Peyer's patch (tissue), 4 donors: Measurements from ENCODE around the gene EHD2. TPM values are rescaled to one million over a fixed set of nuclear protein-coding genes. Genes with fewer than 3 reads are reported as not detected.
"Not testable (repeated sequence)": the region's sequence is repeated elsewhere in the genome, so short reads cannot be mapped to it uniquely, and the experiment has no call there.

Source experiments
- DNase-seq, 3 donors: peaks; one replicate each; pipeline ENCODE4 v3.0.0-alpha.2; 2017 to 2019
- H3K27ac ChIP-seq, 4 donors: fragments of 200-600 bp; sonication (generic); one replicate each; pipeline ENCODE4 v1.5.1; 2016 to 2019
- H3K27me3 ChIP-seq, 2 donors: fragments of 200-600 bp; sonication (generic); one replicate each; pipeline ENCODE4 v1.5.1; 2019
- H3K36me3 ChIP-seq, 3 donors: fragments of 200-600 bp; sonication (generic); one replicate each; pipeline ENCODE4 v1.5.1; 2016 to 2019
- H3K4me1 ChIP-seq, 4 donors: fragments of 200-600 bp; sonication (generic); one replicate each; pipeline ENCODE4 v1.5.1; 2016 to 2019
- H3K4me3 ChIP-seq, 4 donors: fragments of 200-600 bp; sonication (generic); 1 replicate in 3 of 4; 2 replicates in 1 of 4; pipeline ENCODE4 v1.5.1; 2016 to 2019; ENCODE audit warnings: mild to moderate bottlenecking in 1 of 4
- H3K9me3 ChIP-seq, 4 donors: fragments of 200-600 bp; sonication (generic); one replicate each; pipeline ENCODE4 v1.5.1; 2016 to 2019; ENCODE audit warnings: mild to moderate bottlenecking in 1 of 4
- POLR2A ChIP-seq, 2 donors: fragments of 450-650 bp; IDR thresholded peaks; one replicate each; pipeline ENCODE4 v1.5.1; 2017; ENCODE audit warnings: antibody characterized with exemption in 2 of 2, mild to moderate bottlenecking in 2 of 2, moderate library complexity in 2 of 2
- total RNA-seq, 4 donors: library from RNA; depleted of rRNA; stranded (reverse); fragments of >200 nt; gene quantifications; one replicate each; pipeline ENCODE4 v1.1.0, GENCODE V29; 2016
- TF ChIP-seq, protein P1 (sequence below), 6 experiments: fragments of 450-650 bp in 4 of 6; fragments of 200-600 bp in 2 of 6; sonication (generic) in 1 of 6; IDR thresholded peaks; one replicate each; pipeline ENCODE4 v1.5.1; 2017 to 2019; ENCODE audit warnings: antibody characterized with exemption in 6 of 6, mild to moderate bottlenecking in 3 of 6, moderate library complexity in 1 of 6

Gene EHD2
- total RNA-seq, 4 donors from 2014 or later = 11.2 to 117 (median 23.0) TPM

DNA sequence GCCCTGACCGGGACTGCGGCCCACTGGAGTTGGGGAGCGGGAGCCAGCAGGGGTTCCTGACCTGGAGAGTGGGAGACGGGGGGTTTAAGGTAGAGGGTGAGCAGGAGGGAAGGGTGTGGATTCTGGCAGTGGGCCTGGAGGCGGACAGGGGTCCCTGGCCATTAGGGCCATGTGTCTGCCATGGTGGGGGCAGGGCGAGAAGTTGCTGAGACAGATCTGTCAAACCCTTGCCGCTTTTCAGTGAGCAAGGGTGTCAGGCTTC lies 53.1 kb downstream of the EHD2 start:
- TF ChIP-seq, protein P1, sequence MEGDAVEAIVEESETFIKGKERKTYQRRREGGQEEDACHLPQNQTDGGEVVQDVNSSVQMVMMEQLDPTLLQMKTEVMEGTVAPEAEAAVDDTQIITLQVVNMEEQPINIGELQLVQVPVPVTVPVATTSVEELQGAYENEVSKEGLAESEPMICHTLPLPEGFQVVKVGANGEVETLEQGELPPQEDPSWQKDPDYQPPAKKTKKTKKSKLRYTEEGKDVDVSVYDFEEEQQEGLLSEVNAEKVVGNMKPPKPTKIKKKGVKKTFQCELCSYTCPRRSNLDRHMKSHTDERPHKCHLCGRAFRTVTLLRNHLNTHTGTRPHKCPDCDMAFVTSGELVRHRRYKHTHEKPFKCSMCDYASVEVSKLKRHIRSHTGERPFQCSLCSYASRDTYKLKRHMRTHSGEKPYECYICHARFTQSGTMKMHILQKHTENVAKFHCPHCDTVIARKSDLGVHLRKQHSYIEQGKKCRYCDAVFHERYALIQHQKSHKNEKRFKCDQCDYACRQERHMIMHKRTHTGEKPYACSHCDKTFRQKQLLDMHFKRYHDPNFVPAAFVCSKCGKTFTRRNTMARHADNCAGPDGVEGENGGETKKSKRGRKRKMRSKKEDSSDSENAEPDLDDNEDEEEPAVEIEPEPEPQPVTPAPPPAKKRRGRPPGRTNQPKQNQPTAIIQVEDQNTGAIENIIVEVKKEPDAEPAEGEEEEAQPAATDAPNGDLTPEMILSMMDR (IDR thresholded peaks at IDR 0.05) = no peak
- no peak overlapping the region for H3K27ac ChIP-seq
- H3K36me3 ChIP-seq = no peaks in the 10 kb centered on the region
- no peaks in the 10 kb centered on the region for H3K9me3 ChIP-seq
- no peaks in the 10 kb centered on the region for H3K27me3 ChIP-seq
- H3K4me3 ChIP-seq = no peak overlapping the region
- DNase-seq = no peak
- no peaks in the 10 kb centered on the region for H3K4me1 ChIP-seq

DNA sequence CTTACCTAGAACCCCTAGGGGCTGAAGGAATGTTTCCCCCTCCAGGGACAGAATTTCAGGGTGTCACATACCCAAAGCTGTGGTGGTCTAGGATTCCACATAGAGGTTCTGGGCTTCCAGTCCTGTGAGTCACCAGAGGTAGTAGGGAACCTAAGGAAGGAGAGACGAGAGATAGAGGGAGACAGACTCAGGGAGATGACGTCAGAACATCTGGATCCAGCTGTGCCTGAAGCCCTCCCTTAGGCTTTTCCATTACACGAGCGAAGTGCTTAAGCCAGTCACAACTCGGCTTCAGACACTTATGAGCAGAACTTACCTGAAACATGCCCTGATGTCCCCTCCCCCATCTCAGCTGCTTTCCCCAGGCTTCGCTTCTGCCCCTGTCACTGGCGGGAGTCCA lies 53.4 kb downstream of the EHD2 start:
- H3K4me3 ChIP-seq = no peak overlapping the region
- H3K4me1 ChIP-seq = no peaks in the 10 kb centered on the region
- H3K27me3 ChIP-seq = no peaks in the 10 kb centered on the region
- no peaks in the 10 kb centered on the region for H3K9me3 ChIP-seq
- H3K36me3 ChIP-seq = no peaks in the 10 kb centered on the region
- no peak for TF ChIP-seq POLR2A (IDR thresholded peaks at IDR 0.05)
- TF ChIP-seq, protein P1 (IDR thresholded peaks at IDR 0.05) = no peak
- no peak overlapping the region for H3K27ac ChIP-seq
- DNase-seq = no peak

DNA sequence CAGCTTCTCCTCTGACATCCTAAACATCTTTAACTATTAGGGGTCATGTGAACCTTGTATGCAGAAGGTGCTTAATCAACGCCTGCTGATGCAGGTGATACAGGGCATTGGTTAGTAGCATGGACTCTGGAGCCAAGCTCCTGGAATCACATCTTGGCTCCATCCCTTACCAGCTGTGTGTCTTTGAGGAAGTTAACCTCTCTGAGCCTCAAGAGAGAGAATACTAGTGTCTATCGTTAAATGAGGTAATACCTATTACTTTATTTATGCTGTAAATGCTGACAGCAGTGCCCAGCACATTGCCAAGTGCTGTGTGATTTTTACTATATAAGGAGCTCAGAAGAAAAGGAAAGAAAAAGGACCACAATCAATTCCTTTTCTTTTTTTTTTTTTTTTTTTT lies 54.1 kb downstream of the EHD2 start:
- no peaks in the 10 kb centered on the region for H3K27me3 ChIP-seq
- DNase-seq = no peak
- H3K36me3 ChIP-seq = no peaks in the 10 kb centered on the region
- H3K4me1 ChIP-seq = no peaks in the 10 kb centered on the region
- H3K9me3 ChIP-seq = no peaks in the 10 kb centered on the region
- no peak overlapping the region for H3K4me3 ChIP-seq
- TF ChIP-seq POLR2A (IDR thresholded peaks at IDR 0.05) = no peak
- TF ChIP-seq, protein P1 (IDR thresholded peaks at IDR 0.05) = no peak
- H3K27ac ChIP-seq = no peak overlapping the region

DNA sequence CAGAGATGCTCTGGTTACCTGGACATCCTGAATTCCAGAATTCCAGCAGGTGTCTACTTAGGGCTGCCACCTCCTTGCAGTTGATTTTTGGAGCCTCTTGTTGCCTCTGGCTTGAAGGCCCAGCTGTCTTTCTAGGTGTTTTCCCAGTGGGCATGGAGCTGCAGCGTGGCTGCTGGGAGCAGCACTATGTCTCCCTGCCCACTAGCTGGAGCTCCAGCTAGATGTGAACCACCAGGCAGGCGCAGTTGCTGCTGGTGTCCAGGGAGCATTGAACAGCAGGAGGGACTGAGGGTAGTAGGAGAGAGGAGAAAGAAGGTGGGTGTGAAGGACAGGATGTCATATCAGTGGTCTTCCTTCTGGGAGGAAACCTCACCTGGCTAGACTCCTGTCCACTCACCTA lies 55.4 kb downstream of the EHD2 start:
- Histone ChIP-seq H3K9me3 (no peaks in the 10 kb centered on the region), H3K27ac (no peak overlapping the region), H3K36me3 (no peaks in the 10 kb centered on the region), H3K27me3 (no peaks in the 10 kb centered on the region), H3K4me1 (no peaks in the 10 kb centered on the region), H3K4me3 (no peak overlapping the region)
- TF ChIP-seq, protein P1 (IDR thresholded peaks at IDR 0.05) = no peak
- TF ChIP-seq POLR2A (IDR thresholded peaks at IDR 0.05) = no peak
- no peak for DNase-seq

DNA sequence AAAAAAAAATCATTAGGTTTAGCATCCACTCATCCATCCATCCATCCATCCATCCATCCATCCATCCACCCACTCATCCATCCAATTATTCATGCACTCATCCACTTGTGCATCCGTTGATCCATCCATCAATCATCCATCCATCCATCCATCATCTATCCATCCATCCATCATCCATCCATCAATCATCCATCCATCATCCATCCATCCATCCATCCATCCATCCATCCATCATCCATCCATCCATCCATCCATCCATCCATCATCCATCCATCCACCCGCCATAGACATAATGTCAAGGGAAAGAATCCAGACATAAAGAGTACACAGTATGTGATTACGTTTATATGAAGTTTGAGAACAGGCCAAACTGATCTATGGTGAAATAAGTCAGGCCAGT lies 56.3 kb downstream of the EHD2 start:
- DNase-seq = no peak
- TF ChIP-seq, protein P1 (IDR thresholded peaks at IDR 0.05) = no peak
- no peak for TF ChIP-seq POLR2A (IDR thresholded peaks at IDR 0.05)

DNA sequence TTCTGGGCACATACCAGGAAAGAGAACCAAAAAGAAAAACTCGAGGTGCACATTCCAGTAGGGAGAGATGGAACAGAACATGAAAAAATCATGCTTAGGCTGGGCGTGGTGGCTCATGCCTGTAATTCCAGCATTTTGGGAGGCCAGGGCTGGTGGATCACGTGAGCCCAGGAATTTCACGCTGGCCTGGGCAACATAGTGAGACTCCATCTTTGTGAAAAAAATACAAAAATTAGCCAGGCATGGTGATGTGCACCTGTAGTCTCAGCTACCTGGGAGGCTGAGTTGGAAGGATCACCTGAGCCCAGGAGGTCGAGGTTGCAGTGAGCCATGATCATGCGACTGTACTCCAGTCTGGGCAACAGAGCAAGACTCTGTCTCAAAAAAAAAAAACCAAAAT lies 58.1 kb downstream of the EHD2 start:
- not testable (repeated sequence) for H3K4me3 ChIP-seq, H3K27me3 ChIP-seq, DNase-seq, H3K27ac ChIP-seq, H3K9me3 ChIP-seq, H3K36me3 ChIP-seq, H3K4me1 ChIP-seq

More for the DNA sequence above, 56.3 kb downstream of the EHD2 start:
- H3K27me3 ChIP-seq = no peaks in the 10 kb centered on the region
- H3K4me3 ChIP-seq = no peak overlapping the region
- no peaks in the 10 kb centered on the region for H3K36me3 ChIP-seq
- H3K27ac ChIP-seq = no peak overlapping the region
- no peaks in the 10 kb centered on the region for H3K9me3 ChIP-seq
- no peaks in the 10 kb centered on the region for H3K4me1 ChIP-seq
